GM10248 (cell line): ENCODE data around the gene B3GNT5.

Source experiments
- CTCF ChIA-PET: fragments of 300-600 bp; sonication (Branson Sonifier 250); formaldehyde crosslinking; extraction: SDS; loops from one replicate; lab custom pipeline; 2021; ENCODE audit warnings: antibody characterized with exemption; lab: Yijun Ruan, JAX
- POLR2A ChIA-PET: fragments of 350-650 bp; sonication (Branson Sonifier 250); formaldehyde crosslinking; extraction: SDS; loops from one replicate; lab custom pipeline; 2020; ENCODE audit warnings: antibody characterized with exemption; lab: Yijun Ruan, JAX
- DNase-seq: peaks from one replicate; pipeline ENCODE4 v3.0.0; 2012; ENCODE audit errors: extremely low spot score
- TF ChIP-seq, protein P1 (sequence below): IDR thresholded peaks from 2 replicates; pipeline ENCODE4 v1.5.1; 2012; ENCODE audit warnings: mild to moderate bottlenecking, low read depth; ENCODE audit errors: extremely low read depth, missing control alignments, control extremely low read depth

Gene B3GNT5

DNA sequence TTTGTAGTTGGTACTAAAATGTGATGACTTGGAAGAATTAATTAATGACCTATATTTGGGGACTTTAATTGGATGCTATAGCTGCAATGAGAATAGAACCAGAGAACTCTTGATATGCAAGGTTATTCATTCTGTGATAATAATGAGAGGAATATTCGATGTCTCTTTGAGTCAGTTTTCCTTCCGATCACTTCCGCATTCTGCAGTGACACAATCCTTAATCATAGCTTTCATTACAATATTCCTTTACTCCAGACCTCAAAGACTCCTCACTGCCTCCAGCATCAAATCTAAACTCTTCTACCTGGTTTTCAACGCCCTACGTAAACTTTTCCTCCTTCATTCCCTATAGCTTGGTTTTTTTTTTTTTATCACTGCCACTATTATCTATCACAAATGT lies 21.6 kb downstream of the B3GNT5 start:
- no peak for DNase-seq
- CTCF ChIA-PET = interaction anchor here (0.8 kb wide), 1 partner anchor 9 kb away, joined by 3 read pairs; no protein-coding TSS in a partner anchor
- POLR2A ChIA-PET = interaction anchor here (0.7 kb wide), 1 partner anchor 389 kb away, joined by 3 read pairs; no protein-coding TSS in a partner anchor
- TF ChIP-seq, protein P1, sequence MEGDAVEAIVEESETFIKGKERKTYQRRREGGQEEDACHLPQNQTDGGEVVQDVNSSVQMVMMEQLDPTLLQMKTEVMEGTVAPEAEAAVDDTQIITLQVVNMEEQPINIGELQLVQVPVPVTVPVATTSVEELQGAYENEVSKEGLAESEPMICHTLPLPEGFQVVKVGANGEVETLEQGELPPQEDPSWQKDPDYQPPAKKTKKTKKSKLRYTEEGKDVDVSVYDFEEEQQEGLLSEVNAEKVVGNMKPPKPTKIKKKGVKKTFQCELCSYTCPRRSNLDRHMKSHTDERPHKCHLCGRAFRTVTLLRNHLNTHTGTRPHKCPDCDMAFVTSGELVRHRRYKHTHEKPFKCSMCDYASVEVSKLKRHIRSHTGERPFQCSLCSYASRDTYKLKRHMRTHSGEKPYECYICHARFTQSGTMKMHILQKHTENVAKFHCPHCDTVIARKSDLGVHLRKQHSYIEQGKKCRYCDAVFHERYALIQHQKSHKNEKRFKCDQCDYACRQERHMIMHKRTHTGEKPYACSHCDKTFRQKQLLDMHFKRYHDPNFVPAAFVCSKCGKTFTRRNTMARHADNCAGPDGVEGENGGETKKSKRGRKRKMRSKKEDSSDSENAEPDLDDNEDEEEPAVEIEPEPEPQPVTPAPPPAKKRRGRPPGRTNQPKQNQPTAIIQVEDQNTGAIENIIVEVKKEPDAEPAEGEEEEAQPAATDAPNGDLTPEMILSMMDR = no peak

DNA sequence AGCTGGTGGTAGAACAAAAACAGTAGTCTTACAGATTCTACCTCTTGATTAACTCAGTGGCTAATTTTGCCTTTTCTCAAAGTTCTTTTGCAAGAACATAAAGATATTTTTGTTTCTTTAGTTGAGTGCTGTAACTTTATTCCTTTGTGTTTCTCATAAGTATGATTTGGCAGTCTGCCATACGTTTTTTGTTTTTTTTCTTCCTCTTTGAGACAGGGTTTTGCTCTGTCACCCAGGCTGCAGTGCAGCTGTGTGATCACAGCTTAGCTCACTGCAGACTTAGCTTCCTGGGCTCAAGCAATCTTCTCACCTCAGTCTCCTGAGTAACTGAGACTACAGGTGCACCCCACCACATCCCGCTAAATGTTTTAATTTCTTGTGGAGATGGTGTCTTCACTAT lies 22.4 kb downstream of the B3GNT5 start:
- TF ChIP-seq, protein P1 = no peak
- POLR2A ChIA-PET = interaction anchor here (0.7 kb wide), 1 partner anchor 388 kb away, joined by 3 read pairs; no protein-coding TSS in a partner anchor
- CTCF ChIA-PET = interaction anchor here (0.8 to 1.0 kb wide), 2 partner anchors 10 kb away, joined by 3 to 4 read pairs; no protein-coding TSS in a partner anchor
- DNase-seq = no peak

DNA sequence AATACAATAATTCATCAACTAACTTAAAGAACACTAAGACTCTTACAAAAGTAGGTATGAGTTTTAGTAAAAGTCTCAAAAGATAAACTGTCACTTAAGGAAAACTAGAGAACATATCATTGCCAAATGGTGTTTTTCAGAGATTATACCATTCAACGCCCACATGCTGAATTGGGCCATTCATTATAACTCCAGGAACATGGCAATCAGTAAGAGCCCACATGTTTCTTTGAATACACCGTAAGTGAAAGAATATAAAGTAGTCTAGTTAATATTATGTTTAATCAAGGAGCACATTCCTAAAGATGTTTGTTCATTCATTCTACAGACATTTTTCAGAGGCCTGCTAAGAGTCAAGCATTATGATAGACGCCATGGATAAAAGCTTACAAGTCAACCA lies 22.9 kb downstream of the B3GNT5 start:
- no peak for DNase-seq
- TF ChIP-seq, protein P1 = no peak
- CTCF ChIA-PET = interaction anchor here (1.0 to 1.3 kb wide), 2 partner anchors 9 to 26 kb away, joined by 3 to 4 read pairs; no protein-coding TSS in a partner anchor
- POLR2A ChIA-PET = no interaction called here

DNA sequence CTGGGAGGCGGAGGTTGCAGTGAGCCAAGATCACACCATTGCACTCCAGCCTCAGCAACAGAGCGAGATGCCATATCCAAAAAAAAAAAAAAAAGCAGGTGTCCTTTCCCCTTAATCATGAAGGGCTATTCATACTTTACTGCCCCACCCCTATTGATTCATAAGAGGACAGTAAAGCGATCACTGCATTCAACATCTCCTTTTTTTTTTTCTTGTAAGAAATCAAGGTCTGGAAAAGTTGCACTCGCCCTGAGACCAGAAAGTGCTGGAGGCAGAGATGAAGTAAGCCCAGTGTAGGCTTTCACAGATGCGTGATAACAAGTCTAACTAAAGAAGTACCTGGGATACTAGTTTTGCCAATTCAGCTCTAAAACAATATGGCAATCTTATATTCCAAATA lies 24.2 kb downstream of the B3GNT5 start:
- ChIA-PET POLR2A (no interaction called here), CTCF (interaction anchor here (1.0 kb wide), 1 partner anchor 12 kb away, joined by 3 read pairs; no protein-coding TSS in a partner anchor)
- DNase-seq = no peak
- TF ChIP-seq, protein P1 = no peak

DNA sequence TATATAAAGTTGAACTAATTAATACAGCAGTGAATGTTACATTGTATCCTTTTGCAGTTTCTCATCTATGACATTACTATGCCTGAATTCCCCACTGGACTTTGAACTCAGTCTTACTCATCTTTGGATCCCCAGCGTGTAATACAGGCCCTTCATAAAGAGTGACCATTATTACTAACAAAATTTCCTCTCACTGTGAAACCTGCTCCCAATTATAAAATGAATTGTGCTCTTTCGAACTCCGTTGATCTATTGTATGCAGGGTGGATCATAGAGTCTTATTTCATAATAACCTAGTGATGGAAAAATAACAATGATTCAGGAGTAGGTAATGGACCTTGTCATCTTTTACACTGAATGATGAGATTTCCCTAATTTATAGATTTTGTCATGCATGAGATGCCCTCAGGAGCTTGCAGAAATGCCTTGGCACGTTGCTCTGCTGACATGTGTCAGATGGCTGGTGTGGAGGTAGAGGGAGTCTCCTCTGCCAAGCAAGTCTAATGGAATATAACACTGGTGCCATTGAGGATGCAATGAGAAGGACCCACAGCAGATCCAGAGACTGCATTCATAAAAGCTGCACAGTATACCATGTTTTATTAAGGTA lies 25.5 kb downstream of the B3GNT5 start:
- CTCF ChIA-PET = no interaction called here
- TF ChIP-seq, protein P1 = no peak
- POLR2A ChIA-PET = no interaction called here
- DNase-seq = no peak

DNA sequence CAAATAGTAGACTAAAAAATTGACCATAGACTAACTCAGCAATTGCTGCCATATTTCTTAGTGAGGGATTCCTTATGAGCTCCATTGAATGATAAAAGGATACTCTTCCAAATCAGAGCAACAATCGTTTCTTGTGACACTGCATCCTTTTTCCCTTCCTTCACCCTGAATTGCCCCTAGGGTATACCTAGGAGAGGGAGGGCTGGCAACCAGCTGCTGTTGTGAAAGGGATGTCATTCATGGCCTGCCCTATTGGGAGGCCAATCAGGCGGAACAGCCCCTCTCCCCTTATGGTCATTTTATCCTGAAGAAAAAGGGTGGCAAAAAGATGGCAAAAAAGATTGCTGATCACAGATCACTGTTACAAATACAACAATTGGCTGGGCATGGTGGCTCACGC lies 26.3 kb downstream of the B3GNT5 start:
- CTCF ChIA-PET = no interaction called here
- TF ChIP-seq, protein P1 = no peak
- POLR2A ChIA-PET = no interaction called here
- no peak for DNase-seq
